Measurements from ENCODE around the gene ZNF414.

DNA sequence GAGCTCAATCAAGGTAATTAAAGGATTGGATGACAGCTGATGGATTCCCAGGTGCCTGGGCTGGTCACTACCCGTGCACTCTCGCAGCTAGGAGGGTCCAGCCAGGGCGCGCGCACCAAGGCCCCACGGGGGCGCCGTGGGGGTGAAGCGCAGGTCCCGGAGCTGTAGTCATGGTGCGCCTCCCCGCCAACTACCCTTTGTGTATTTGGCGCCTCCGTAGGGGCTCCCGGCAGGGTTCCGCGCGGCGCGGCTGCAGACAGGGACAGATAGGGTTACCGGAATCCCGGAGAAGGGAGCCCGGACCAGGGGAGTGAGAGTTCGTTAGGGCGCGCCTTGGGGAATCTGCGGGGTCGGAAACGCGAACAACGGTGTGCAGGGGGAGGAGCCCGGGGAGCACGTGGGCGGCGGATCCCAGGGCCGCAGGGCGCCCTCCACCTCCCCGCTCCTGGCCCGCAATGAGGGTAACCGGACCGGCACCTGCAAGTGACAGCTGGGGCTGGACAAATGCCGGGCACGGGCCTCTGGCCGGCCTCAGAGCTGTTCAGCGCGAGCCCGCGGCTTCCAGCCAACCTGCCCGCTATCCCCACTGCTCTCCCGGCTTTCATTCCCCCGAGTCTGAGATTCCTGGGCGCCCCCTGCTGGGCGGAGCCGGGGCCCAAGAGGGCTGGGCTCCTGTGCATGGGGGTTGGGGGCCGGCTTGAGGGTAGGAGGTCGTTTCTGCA lies 8.1 kb downstream of the ZNF414 start:
- TF ChIP-seq MXI1 (conservative IDR thresholded peaks at IDR 0.05; ENCODE audit: poor library complexity, severe bottlenecking) (peak; percentile 61), TAF1 (IDR thresholded peaks at IDR 0.05; ENCODE audit: low read depth) (no peak), SMC3 (conservative IDR thresholded peaks at IDR 0.05; ENCODE audit: poor library complexity) (peak; percentile 60)
- TF ChIP-seq, protein P1, sequence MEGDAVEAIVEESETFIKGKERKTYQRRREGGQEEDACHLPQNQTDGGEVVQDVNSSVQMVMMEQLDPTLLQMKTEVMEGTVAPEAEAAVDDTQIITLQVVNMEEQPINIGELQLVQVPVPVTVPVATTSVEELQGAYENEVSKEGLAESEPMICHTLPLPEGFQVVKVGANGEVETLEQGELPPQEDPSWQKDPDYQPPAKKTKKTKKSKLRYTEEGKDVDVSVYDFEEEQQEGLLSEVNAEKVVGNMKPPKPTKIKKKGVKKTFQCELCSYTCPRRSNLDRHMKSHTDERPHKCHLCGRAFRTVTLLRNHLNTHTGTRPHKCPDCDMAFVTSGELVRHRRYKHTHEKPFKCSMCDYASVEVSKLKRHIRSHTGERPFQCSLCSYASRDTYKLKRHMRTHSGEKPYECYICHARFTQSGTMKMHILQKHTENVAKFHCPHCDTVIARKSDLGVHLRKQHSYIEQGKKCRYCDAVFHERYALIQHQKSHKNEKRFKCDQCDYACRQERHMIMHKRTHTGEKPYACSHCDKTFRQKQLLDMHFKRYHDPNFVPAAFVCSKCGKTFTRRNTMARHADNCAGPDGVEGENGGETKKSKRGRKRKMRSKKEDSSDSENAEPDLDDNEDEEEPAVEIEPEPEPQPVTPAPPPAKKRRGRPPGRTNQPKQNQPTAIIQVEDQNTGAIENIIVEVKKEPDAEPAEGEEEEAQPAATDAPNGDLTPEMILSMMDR (IDR thresholded peaks at IDR 0.05; ENCODE audit: poor library complexity, severe bottlenecking): peak; percentile 72
